ENCODE results near the gene GRM4. TPM values are rescaled to one million over a fixed set of nuclear protein-coding genes. Genes with fewer than 3 reads are reported as not detected.

Gene GRM4
- total RNA-seq, 1 experiment from 2014 or later = 0.41 TPM

DNA sequence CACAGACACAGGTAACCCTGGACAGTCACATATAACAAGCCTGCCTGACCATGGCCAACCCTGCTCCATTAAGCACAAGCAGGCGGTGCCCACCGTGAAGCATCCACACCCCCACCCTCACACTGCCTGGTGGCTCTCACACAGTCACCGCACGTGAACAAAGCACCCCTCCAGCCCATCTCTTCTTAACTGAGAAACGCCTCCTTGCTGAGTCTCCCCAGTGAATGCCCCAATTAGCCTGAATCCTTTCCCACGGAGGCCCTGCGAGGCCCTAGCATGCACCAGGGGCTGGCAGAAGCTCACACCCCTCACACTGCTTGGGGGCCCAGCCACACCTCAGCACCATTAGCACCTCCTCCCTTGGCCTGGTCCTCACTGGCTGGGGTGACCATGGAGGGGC lies 72.3 kb downstream of the GRM4 start:
- ChIA-PET POLR2A (ENCODE audit: low non-redundant PET) (no interaction called here), CTCF (no interaction called here)

DNA sequence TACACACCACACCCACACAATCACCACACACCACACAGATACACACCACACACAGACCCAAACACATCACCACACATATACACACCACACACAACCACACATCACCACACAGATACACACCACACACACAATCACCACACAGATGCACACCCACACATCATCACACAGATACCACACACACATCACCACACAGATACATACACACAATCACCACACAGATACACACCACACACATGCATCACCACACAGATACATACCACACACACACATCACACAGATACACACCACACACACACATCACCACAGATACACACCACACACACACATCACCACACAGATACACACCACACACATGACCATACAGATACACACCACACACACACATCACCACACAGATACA lies 73.2 kb downstream of the GRM4 start:
- no peaks in the 10 kb centered on the region for H3K27me3 ChIP-seq (replicated peaks; ENCODE audit: insufficient read depth, low read depth, low read length, poor library complexity)
- no peaks in the 10 kb centered on the region for H3K36me3 ChIP-seq (ENCODE audit: insufficient read depth, low read length, poor library complexity, severe bottlenecking)
- no peak for DNase-seq (ENCODE audit: low spot score)
- no TSS peak for BruUV-seq (replicated peaks)
- ChIA-PET POLR2A (ENCODE audit: low non-redundant PET) (no interaction called here), CTCF (no interaction called here)
- TF ChIP-seq EZH2 (IDR thresholded peaks at IDR 0.05; ENCODE audit: borderline replicate concordance, low read depth, low read length, poor library complexity, severe bottlenecking) = no peak
- TF ChIP-seq, protein P1, sequence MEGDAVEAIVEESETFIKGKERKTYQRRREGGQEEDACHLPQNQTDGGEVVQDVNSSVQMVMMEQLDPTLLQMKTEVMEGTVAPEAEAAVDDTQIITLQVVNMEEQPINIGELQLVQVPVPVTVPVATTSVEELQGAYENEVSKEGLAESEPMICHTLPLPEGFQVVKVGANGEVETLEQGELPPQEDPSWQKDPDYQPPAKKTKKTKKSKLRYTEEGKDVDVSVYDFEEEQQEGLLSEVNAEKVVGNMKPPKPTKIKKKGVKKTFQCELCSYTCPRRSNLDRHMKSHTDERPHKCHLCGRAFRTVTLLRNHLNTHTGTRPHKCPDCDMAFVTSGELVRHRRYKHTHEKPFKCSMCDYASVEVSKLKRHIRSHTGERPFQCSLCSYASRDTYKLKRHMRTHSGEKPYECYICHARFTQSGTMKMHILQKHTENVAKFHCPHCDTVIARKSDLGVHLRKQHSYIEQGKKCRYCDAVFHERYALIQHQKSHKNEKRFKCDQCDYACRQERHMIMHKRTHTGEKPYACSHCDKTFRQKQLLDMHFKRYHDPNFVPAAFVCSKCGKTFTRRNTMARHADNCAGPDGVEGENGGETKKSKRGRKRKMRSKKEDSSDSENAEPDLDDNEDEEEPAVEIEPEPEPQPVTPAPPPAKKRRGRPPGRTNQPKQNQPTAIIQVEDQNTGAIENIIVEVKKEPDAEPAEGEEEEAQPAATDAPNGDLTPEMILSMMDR (conservative IDR thresholded peaks at IDR 0.05; ENCODE audit: low read depth, low read length) = no peak
- no peak overlapping the region for H3K27ac ChIP-seq (ENCODE audit: low read depth, low read length, poor library complexity, severe bottlenecking)
- H3K9me3 ChIP-seq (ENCODE audit: low read depth, low read length, poor library complexity, severe bottlenecking) = no peaks in the 10 kb centered on the region
- intact Hi-C loops (cut with micrococcal nuclease; ENCODE audit: unreplicated experiment) = no loop called here
- H3K4me3 ChIP-seq (ENCODE audit: low read depth, low read length, poor library complexity, severe bottlenecking) = no peak overlapping the region
- H3K4me1 ChIP-seq (ENCODE audit: insufficient read depth, low read length, poor library complexity, severe bottlenecking) = no peaks in the 10 kb centered on the region

More for the DNA sequence above, 72.3 kb downstream of the GRM4 start:
- no TSS peak for BruUV-seq (replicated peaks)
- Histone ChIP-seq H3K9me3 (ENCODE audit: low read depth, low read length, poor library complexity, severe bottlenecking) (no peaks in the 10 kb centered on the region), H3K27ac (ENCODE audit: low read depth, low read length, poor library complexity, severe bottlenecking) (no peak overlapping the region), H3K36me3 (ENCODE audit: insufficient read depth, low read length, poor library complexity, severe bottlenecking) (no peaks in the 10 kb centered on the region), H3K4me1 (ENCODE audit: insufficient read depth, low read length, poor library complexity, severe bottlenecking) (no peaks in the 10 kb centered on the region), H3K4me3 (ENCODE audit: low read depth, low read length, poor library complexity, severe bottlenecking) (no peak overlapping the region), H3K27me3 (replicated peaks; ENCODE audit: insufficient read depth, low read depth, low read length, poor library complexity) (no peaks in the 10 kb centered on the region)
- TF ChIP-seq EZH2 (IDR thresholded peaks at IDR 0.05; ENCODE audit: borderline replicate concordance, low read depth, low read length, poor library complexity, severe bottlenecking) = no peak
- TF ChIP-seq, protein P1 (conservative IDR thresholded peaks at IDR 0.05; ENCODE audit: low read depth, low read length) = no peak
- intact Hi-C loops (cut with micrococcal nuclease; ENCODE audit: unreplicated experiment) = no loop called here
- no peak for DNase-seq (ENCODE audit: low spot score)

DNA sequence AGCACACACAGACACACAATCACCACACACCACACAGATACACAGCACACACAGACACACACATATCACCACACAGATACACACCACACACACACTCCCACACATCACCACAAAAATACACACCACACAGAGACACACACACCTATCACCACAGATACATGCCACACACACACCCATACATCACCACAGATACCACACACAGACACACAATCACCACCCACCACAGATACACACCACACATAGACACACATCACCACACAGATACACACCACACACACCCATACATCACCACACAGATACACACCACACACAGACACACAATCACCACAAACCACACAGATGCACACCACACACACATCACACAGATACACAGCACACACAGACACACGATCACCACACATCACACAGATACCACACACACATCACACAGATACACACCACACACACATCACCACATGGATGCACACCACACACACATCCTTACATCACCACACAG lies 74.0 kb downstream of the GRM4 start:
- no peaks in the 10 kb centered on the region for H3K9me3 ChIP-seq (ENCODE audit: low read depth, low read length, poor library complexity, severe bottlenecking)
- no peaks in the 10 kb centered on the region for H3K4me1 ChIP-seq (ENCODE audit: insufficient read depth, low read length, poor library complexity, severe bottlenecking)
- no TSS peak for BruUV-seq (replicated peaks)
- no peak for DNase-seq (ENCODE audit: low spot score)
- H3K36me3 ChIP-seq (ENCODE audit: insufficient read depth, low read length, poor library complexity, severe bottlenecking) = no peaks in the 10 kb centered on the region
- H3K4me3 ChIP-seq (ENCODE audit: low read depth, low read length, poor library complexity, severe bottlenecking) = no peak overlapping the region
- no peak overlapping the region for H3K27ac ChIP-seq (ENCODE audit: low read depth, low read length, poor library complexity, severe bottlenecking)
- intact Hi-C loops (cut with micrococcal nuclease; ENCODE audit: unreplicated experiment) = no loop called here
- no peak for TF ChIP-seq EZH2 (IDR thresholded peaks at IDR 0.05; ENCODE audit: borderline replicate concordance, low read depth, low read length, poor library complexity, severe bottlenecking)
- TF ChIP-seq, protein P1 (conservative IDR thresholded peaks at IDR 0.05; ENCODE audit: low read depth, low read length) = no peak
- POLR2A ChIA-PET (ENCODE audit: low non-redundant PET) = no interaction called here
- CTCF ChIA-PET = no interaction called here
- H3K27me3 ChIP-seq (replicated peaks; ENCODE audit: insufficient read depth, low read depth, low read length, poor library complexity) = no peaks in the 10 kb centered on the region
